HepG2 (cell line): ENCODE measurements around the gene UQCR11. TPM values are rescaled to one million over a fixed set of nuclear protein-coding genes. Genes with fewer than 3 reads are reported as not detected.

Experiments
- ATF3 ChIP-seq: sonication (generic); formaldehyde crosslinking; IDR thresholded peaks from 2 replicates; pipeline ENCODE4 v1.4.0; 2020; ENCODE audit warnings: missing genetic modification reagents
- DZIP1 ChIP-seq: sonication (generic); formaldehyde crosslinking; IDR thresholded peaks from 2 replicates; pipeline ENCODE4 v1.5.0; 2020; ENCODE audit warnings: mild to moderate bottlenecking, missing genetic modification reagents
- FLYWCH1 ChIP-seq: sonication (generic); formaldehyde crosslinking; IDR thresholded peaks from 2 replicates; pipeline ENCODE4 v1.8.1; 2023; ENCODE audit warnings: mild to moderate bottlenecking, missing genetic modification reagents
- FOXJ3 ChIP-seq: sonication (generic); formaldehyde crosslinking; IDR thresholded peaks from 2 replicates; pipeline ENCODE4 v1.4.0; 2020; ENCODE audit warnings: missing genetic modification reagents, mild to moderate bottlenecking, borderline replicate concordance
- GPN1 ChIP-seq: sonication (generic); formaldehyde crosslinking; IDR thresholded peaks from 2 replicates; pipeline ENCODE4 v1.5.1; 2020; ENCODE audit warnings: missing genetic modification reagents, borderline replicate concordance
- HBP1 ChIP-seq: IDR thresholded peaks from 2 replicates; pipeline ENCODE4 v1.6.1; 2016; ENCODE audit warnings: low read depth, control low read depth
- HMG20A ChIP-seq: IDR thresholded peaks from 2 replicates; pipeline ENCODE4 v1.6.1; 2016; ENCODE audit warnings: borderline replicate concordance
- HNRNPL ChIP-seq: fragments of 200-400 bp; formaldehyde crosslinking; IDR thresholded peaks from 2 replicates; pipeline ENCODE4 v1.6.1; 2017; ENCODE audit warnings: mild to moderate bottlenecking, low read depth, low read length
- IRF9 ChIP-seq: sonication (generic); formaldehyde crosslinking; IDR thresholded peaks from 2 replicates; pipeline ENCODE4 v1.8.0; 2022; ENCODE audit warnings: missing genetic modification reagents, mild to moderate bottlenecking, borderline replicate concordance
- NR0B2 ChIP-seq: sonication (generic); formaldehyde crosslinking; IDR thresholded peaks from 2 replicates; pipeline ENCODE4 v1.4.0; 2020; ENCODE audit warnings: mild to moderate bottlenecking, missing genetic modification reagents
- TFE3 ChIP-seq: IDR thresholded peaks from 2 replicates; pipeline ENCODE4 v1.6.1; 2016
- ZFY ChIP-seq: sonication (generic); formaldehyde crosslinking; IDR thresholded peaks from 2 replicates; pipeline ENCODE4 v1.4.0; 2020; ENCODE audit warnings: missing genetic modification reagents
- ZNF577 ChIP-seq: sonication (generic); formaldehyde crosslinking; IDR thresholded peaks from 2 replicates; pipeline ENCODE4 v1.4.0; 2020; ENCODE audit warnings: mild to moderate bottlenecking, low read depth, missing genetic modification reagents, borderline replicate concordance
- ZNF672 ChIP-seq: sonication (generic); formaldehyde crosslinking; IDR thresholded peaks from 2 replicates; pipeline ENCODE4 v1.8.1; 2022; ENCODE audit warnings: missing genetic modification reagents
- ZNF749 ChIP-seq: sonication (generic); formaldehyde crosslinking; IDR thresholded peaks from 2 replicates; pipeline ENCODE4 v1.8.0; 2022; ENCODE audit warnings: mild to moderate bottlenecking, missing genetic modification reagents, moderate library complexity, borderline replicate concordance
- ZUFSP ChIP-seq: sonication (generic); formaldehyde crosslinking; IDR thresholded peaks from 2 replicates; pipeline ENCODE4 v1.9.0; 2021; ENCODE audit warnings: missing genetic modification reagents, mild to moderate bottlenecking, borderline replicate concordance
- polyA plus RNA-seq, 8 experiments: library from polyadenylated mRNA; depleted of rRNA in 3 of 8; stranded (reverse) in 7 of 8; unstranded in 1 of 8; fragments of >200 nt; fragmentation: Illumina TruSeq in 4 of 8; extraction: Trizol in 4 of 8; gene quantifications; 2 replicates each; pipeline versions ENCODE4 v1.2.1 to v1.2.3, GENCODE V29; 2011 to 2016; ENCODE audit warnings: low read depth in 4 of 8, missing spikeins in 1 of 8, mixed read lengths in 1 of 8; ENCODE audit not compliant: insufficient read depth in 1 of 8
- total RNA-seq, 5 experiments: library from RNA; depleted of rRNA; stranded (reverse); fragments of >200 nt; fragmentation: Illumina TruSeq; extraction: Trizol; gene quantifications; 2 replicates each; pipeline ENCODE4 v1.2.3, GENCODE V29; 2016; ENCODE audit warnings: low read depth in 1 of 5

UQCR11 gene
- total and polyA plus RNA-seq, 2 of the 13 experiments (the other 11 are each of a cell fraction or from before 2014, with no cell fraction given) = 125 to 214 TPM

GRCh38 chr19:1592024-1592754 lies 13.1 kb downstream of the UQCR11 start (continued):
- TF ChIP-seq IRF9 (CRISPR knock-in tag) = peak; percentile 60; the same call in 1 of the 2 replicates
- TF ChIP-seq ZNF749 (CRISPR knock-in tag) = peak; percentile 86
- peak; percentile 40; the same call in 1 of the 2 replicates for TF ChIP-seq ATF3 (CRISPR knock-in tag)
- TF ChIP-seq TFE3 (CRISPR knock-in tag) = 0 out of 2 replicates have a peak, but pooled peaks have one; percentile 42
- no peak for TF ChIP-seq GPN1 (CRISPR knock-in tag)
- TF ChIP-seq DZIP1 = peak; percentile 85; the same call in 1 of the 2 replicates
- TF ChIP-seq ZFY = peak; percentile 92
- TF ChIP-seq FOXJ3 (CRISPR knock-in tag) = no peak
- 0 out of 2 replicates have a peak, but pooled peaks have one; percentile 43 for TF ChIP-seq ZNF672 (CRISPR knock-in tag)
- TF ChIP-seq HMG20A (CRISPR knock-in tag) = no peak
- peak; percentile 60; the same call in 1 of the 2 replicates for TF ChIP-seq HBP1 (CRISPR knock-in tag)
- TF ChIP-seq NR0B2 (CRISPR knock-in tag) = 0 out of 2 replicates have a peak, but pooled peaks have one; percentile 47
- no peak for TF ChIP-seq HNRNPL
- TF ChIP-seq FLYWCH1 (CRISPR knock-in tag) = no peak
- TF ChIP-seq ZNF577 (CRISPR knock-in tag) = peak; percentile 56; the same call in 1 of the 2 replicates
- TF ChIP-seq ZUFSP (CRISPR knock-in tag) = no peak
